HepG2 (cell line): ENCODE measurements around the gene UGT1A8.

Experiments used
- CBX1 ChIP-seq: IDR thresholded peaks from one replicate; pipeline ENCODE4 v1.6.1; 2016; ENCODE audit warnings: antibody characterized with exemption, low read depth
- CCAR2 ChIP-seq: fragments of 200-400 bp; formaldehyde crosslinking; optimal IDR thresholded peaks from 2 replicates; pipeline ENCODE3; 2018; ENCODE audit warnings: low read depth, mild to moderate bottlenecking, low read length, moderate library complexity
- EZH2 ChIP-seq: conservative IDR thresholded peaks from 2 replicates; pipeline ENCODE4 v1.6.1; 2012; ENCODE audit warnings: mild to moderate bottlenecking, low read depth, low read length, moderate library complexity
- MTA1 ChIP-seq: sonication (generic); formaldehyde crosslinking; IDR thresholded peaks from 2 replicates; pipeline ENCODE4 v1.4.0; 2020; ENCODE audit warnings: missing genetic modification reagents, mild to moderate bottlenecking, borderline replicate concordance
- PCBP2 ChIP-seq: fragments of 200-400 bp; formaldehyde crosslinking; optimal IDR thresholded peaks from 2 replicates; pipeline ENCODE3; 2018; ENCODE audit warnings: low read length, low read depth; ENCODE audit not compliant: poor library complexity, severe bottlenecking
- POLR2AphosphoS5 ChIP-seq: IDR thresholded peaks from 2 replicates; pipeline ENCODE4 v1.6.1; 2012; ENCODE audit warnings: low read depth, low read length
- RAD51 ChIP-seq: fragments of 450-650 bp; IDR thresholded peaks from 2 replicates; pipeline ENCODE4 v1.6.1; 2016; ENCODE audit warnings: borderline replicate concordance
- TF ChIP-seq, protein P1 (sequence below): sonication (generic); formaldehyde crosslinking; IDR thresholded peaks from 2 replicates; pipeline ENCODE4 v1.4.0; 2020; ENCODE audit warnings: mild to moderate bottlenecking, missing genetic modification reagents, borderline replicate concordance
- TF ChIP-seq, protein P2 (sequence below): sonication (generic); formaldehyde crosslinking; IDR thresholded peaks from 2 replicates; pipeline ENCODE4 v1.5.0; 2020; ENCODE audit warnings: mild to moderate bottlenecking, missing genetic modification reagents, moderate library complexity

DNA sequence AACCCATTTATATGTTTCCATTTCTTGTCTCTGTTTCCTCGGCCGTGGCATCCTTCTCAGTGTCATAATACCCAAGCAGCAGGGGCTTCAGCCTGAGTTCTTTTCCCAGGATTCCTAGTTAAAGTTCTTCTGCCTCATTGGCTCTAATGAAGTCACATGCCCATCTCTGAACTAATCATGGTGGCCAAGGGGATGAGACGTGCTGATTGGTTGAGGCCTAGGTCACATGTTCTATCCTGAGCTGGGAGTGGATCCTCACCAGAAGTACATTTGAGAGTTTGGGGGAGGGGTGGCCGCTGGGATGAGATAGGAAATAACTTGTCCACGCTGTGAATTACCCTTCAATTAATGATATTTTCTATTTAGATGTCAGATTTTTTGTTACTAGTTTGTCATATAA, 91.5 kb downstream of the UGT1A8 start:
- TF ChIP-seq MTA1 (CRISPR knock-in tag) (no peak), POLR2AphosphoS5 (no peak), RAD51 (no peak), CCAR2 (no peak), CBX1 (no peak), PCBP2 (no peak), EZH2 (no peak)
- TF ChIP-seq, protein P1, sequence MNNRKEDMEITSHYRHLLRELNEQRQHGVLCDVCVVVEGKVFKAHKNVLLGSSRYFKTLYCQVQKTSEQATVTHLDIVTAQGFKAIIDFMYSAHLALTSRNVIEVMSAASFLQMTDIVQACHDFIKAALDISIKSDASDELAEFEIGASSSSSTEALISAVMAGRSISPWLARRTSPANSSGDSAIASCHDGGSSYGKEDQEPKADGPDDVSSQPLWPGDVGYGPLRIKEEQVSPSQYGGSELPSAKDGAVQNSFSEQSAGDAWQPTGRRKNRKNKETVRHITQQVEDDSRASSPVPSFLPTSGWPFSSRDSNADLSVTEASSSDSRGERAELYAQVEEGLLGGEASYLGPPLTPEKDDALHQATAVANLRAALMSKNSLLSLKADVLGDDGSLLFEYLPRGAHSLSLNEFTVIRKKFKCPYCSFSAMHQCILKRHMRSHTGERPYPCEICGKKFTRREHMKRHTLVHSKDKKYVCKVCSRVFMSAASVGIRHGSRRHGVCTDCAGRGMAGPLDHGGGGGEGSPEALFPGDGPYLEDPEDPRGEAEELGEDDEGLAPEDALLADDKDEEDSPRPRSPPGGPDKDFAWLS = no peak
- TF ChIP-seq, protein P2, sequence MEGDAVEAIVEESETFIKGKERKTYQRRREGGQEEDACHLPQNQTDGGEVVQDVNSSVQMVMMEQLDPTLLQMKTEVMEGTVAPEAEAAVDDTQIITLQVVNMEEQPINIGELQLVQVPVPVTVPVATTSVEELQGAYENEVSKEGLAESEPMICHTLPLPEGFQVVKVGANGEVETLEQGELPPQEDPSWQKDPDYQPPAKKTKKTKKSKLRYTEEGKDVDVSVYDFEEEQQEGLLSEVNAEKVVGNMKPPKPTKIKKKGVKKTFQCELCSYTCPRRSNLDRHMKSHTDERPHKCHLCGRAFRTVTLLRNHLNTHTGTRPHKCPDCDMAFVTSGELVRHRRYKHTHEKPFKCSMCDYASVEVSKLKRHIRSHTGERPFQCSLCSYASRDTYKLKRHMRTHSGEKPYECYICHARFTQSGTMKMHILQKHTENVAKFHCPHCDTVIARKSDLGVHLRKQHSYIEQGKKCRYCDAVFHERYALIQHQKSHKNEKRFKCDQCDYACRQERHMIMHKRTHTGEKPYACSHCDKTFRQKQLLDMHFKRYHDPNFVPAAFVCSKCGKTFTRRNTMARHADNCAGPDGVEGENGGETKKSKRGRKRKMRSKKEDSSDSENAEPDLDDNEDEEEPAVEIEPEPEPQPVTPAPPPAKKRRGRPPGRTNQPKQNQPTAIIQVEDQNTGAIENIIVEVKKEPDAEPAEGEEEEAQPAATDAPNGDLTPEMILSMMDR (CRISPR knock-in tag) = no peak
